ENCODE measurements around the gene ERCC3.

The ERCC3 gene

DNA sequence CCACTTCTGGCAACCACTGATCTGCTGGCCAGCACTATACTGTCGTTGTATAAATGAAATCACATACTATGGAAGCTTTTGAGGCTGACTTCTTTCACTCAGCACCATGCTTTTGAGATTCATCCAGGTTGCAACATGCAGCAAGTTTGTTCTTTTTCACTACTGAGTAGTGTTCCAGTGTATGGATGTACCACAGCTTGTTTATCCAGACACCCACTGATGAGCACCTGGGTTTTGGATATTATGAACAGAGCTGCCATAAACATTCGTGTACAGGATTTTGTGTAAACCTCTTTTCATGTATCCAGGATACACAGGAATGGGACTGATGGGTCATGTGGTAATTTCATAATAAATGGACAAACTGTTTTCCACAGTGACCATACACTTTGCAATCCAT lies 10.7 kb downstream of the ERCC3 start:
- TF ChIP-seq, protein P1, sequence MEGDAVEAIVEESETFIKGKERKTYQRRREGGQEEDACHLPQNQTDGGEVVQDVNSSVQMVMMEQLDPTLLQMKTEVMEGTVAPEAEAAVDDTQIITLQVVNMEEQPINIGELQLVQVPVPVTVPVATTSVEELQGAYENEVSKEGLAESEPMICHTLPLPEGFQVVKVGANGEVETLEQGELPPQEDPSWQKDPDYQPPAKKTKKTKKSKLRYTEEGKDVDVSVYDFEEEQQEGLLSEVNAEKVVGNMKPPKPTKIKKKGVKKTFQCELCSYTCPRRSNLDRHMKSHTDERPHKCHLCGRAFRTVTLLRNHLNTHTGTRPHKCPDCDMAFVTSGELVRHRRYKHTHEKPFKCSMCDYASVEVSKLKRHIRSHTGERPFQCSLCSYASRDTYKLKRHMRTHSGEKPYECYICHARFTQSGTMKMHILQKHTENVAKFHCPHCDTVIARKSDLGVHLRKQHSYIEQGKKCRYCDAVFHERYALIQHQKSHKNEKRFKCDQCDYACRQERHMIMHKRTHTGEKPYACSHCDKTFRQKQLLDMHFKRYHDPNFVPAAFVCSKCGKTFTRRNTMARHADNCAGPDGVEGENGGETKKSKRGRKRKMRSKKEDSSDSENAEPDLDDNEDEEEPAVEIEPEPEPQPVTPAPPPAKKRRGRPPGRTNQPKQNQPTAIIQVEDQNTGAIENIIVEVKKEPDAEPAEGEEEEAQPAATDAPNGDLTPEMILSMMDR (IDR thresholded peaks at IDR 0.05; ENCODE audit: low read length, missing control alignments) = no peak
- DNase-seq (ENCODE audit: low read depth) = no peak
- no peak overlapping the region for H3K4me3 ChIP-seq (replicated peaks; ENCODE audit: low read depth, low read length)

DNA sequence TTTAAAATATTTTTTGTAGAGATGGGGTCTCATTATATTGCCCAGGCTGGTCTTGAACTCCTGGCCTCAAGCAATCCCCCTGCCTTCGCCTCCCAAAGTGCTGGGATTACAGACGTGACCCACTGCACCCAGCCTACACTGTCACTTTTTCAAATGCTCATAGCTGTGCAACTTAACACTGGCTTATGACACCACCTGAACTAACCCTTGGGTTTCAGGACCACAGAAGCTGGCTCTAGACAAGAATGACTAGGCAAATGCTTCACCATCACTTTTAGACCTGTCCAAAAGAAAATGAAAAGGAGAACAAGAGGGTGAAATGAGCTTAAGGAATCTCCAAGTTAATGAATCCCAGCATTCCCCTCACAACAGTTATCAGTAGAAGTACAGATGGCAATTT lies 13.3 kb downstream of the ERCC3 start:
- H3K4me3 ChIP-seq (replicated peaks; ENCODE audit: low read depth, low read length) = no peak overlapping the region
- no peak for DNase-seq (ENCODE audit: low read depth)
- TF ChIP-seq, protein P1 (IDR thresholded peaks at IDR 0.05; ENCODE audit: low read length, missing control alignments) = no peak

DNA sequence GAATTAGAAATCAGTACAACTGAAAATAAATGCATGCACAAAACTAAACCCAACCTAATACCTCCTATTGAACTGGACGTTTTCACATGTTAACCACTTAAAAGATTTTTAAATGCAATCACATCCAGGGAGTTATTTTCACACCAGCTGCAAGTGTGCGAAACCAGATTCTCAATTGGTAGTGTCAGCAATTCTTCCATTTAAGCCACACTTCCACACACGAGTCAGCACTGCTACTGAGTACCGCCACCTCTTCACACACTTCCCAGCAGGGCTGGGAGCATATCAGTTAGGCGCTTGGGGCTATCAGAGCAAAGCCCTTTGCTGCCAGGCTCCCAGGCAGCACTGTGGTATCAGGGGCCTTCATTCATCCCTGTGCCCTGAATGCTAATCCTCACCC lies 14.2 kb downstream of the ERCC3 start:
- TF ChIP-seq, protein P1 (IDR thresholded peaks at IDR 0.05; ENCODE audit: low read length, missing control alignments) = no peak
- no peak for DNase-seq (ENCODE audit: low read depth)
- H3K4me3 ChIP-seq (replicated peaks; ENCODE audit: low read depth, low read length) = no peak overlapping the region

DNA sequence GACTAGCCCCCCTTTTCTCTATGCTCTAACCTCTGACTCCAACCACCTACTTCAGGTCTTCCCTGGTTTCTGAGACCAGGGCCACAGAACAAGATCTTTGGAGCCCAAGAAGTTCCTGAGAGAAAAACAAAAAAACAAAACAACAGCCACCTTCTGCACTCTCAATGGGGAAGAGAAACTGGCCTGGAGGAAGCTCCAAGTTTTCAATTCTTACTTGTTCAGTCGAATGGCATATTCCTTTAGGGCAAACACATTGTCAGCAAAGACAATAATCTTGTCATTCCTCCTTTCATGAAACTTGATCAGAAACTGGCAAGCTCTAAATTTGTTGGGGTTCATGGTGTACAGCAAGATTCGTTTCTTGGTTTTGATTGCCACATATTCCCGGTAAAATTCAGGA lies 15.0 kb downstream of the ERCC3 start:
- no peak for DNase-seq (ENCODE audit: low read depth)
- no peak overlapping the region for H3K4me3 ChIP-seq (replicated peaks; ENCODE audit: low read depth, low read length)
- TF ChIP-seq, protein P1 (IDR thresholded peaks at IDR 0.05; ENCODE audit: low read length, missing control alignments) = no peak

DNA sequence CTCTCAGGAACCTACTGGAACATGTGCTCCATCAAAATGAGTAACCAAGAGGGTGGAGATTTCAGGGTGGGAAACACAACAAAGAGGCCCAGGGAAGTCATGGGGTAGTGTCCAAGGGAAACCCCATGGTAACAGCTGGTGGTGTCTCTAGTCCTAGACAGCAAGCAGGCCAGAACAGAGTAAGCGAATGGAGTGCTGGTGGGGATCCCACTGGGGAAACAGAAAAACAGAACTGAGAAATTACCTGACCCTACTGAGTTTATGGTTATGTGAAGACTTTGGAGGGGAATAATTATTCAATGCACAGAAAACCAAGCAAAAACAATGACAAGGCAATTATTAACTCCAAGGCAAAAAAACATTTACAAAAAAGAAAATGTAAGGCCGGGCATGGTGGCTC lies 16.9 kb downstream of the ERCC3 start:
- no peak for DNase-seq (ENCODE audit: low read depth)
- TF ChIP-seq, protein P1 (IDR thresholded peaks at IDR 0.05; ENCODE audit: low read length, missing control alignments) = no peak
- H3K4me3 ChIP-seq (replicated peaks; ENCODE audit: low read depth, low read length) = no peak overlapping the region

DNA sequence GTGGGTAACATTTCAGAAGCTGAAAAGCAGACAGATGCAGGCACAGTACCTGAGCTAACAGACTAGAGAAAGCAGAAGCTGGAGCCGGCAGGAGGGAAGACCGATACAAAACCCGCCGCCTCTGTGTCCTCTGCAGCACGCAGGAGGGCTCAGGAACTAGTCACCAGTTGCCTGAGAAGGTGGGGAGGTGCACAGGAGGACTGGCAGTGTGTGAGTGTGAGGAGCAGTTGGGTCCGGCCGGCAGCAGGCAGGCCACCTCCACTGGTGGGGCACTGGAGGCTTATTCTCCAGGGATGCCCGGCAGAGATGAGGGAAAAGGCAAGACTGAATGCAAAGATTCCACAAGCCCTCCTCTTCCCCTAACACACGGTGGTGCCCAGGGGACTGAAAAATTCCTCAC lies 18.2 kb downstream of the ERCC3 start:
- DNase-seq (ENCODE audit: low read depth) = no peak
- H3K4me3 ChIP-seq (replicated peaks; ENCODE audit: low read depth, low read length) = no peak overlapping the region
- TF ChIP-seq, protein P1 (IDR thresholded peaks at IDR 0.05; ENCODE audit: low read length, missing control alignments) = no peak

DNA sequence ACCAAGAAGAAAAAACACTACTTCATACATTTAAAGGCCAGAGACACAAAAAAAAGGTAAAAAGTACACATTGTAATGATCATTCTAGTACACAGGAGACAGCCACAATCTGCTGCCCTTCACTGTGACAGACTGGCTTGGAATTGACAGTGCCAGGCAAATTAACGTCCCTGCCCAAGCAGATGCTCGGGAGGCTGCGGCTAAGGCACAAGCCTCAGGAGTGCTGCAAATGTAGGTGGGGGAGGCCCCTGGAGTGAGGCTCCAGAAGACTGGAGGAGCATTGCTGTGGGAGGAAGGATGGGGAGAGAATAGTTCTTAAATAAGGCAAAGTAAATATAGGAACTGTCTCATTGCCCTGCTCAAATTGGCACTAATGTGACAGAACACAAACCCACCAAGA lies 18.6 kb downstream of the ERCC3 start:
- DNase-seq (ENCODE audit: low read depth) = no peak
- H3K4me3 ChIP-seq (replicated peaks; ENCODE audit: low read depth, low read length) = no peak overlapping the region
- TF ChIP-seq, protein P1 (IDR thresholded peaks at IDR 0.05; ENCODE audit: low read length, missing control alignments) = no peak

Data from fibroblast of pulmonary artery (primary cell).